ENCODE results near the gene WDR27.

The WDR27 gene

GRCh38 chr6:169568314-169569087 is 133.3 kb downstream of the WDR27 start:
- Histone ChIP-seq H3K27me3 (ENCODE audit: control insufficient read depth, insufficient read depth, low read length) (no peaks in the 10 kb centered on the region), H3K4me1 (ENCODE audit: control insufficient read depth, low read depth, low read length) (no peaks in the 10 kb centered on the region), H3K36me3 (ENCODE audit: control insufficient read depth, low read depth, low read length) (no peaks in the 10 kb centered on the region), H3K4me3 (ENCODE audit: low read length) (no peak overlapping the region), H3K27ac (ENCODE audit: low read length) (no peak overlapping the region), H3K9ac (ENCODE audit: low read length) (no peak overlapping the region), H3K9me3 (ENCODE audit: control insufficient read depth, low read depth, low read length) (no peaks in the 10 kb centered on the region)

GRCh38 chr6:169567819-169568218 is 134.0 kb downstream of the WDR27 start:
- H3K36me3 ChIP-seq (ENCODE audit: control insufficient read depth, low read depth, low read length), result no peaks in the 10 kb centered on the region
- H3K9me3 ChIP-seq (ENCODE audit: control insufficient read depth, low read depth, low read length), result no peaks in the 10 kb centered on the region
- H3K27me3 ChIP-seq (ENCODE audit: control insufficient read depth, insufficient read depth, low read length), result no peaks in the 10 kb centered on the region
- H3K27ac ChIP-seq (ENCODE audit: low read length), result no peak overlapping the region
- no peak overlapping the region for H3K9ac ChIP-seq (ENCODE audit: low read length)
- no peaks in the 10 kb centered on the region for H3K4me1 ChIP-seq (ENCODE audit: control insufficient read depth, low read depth, low read length)
- no peak overlapping the region for H3K4me3 ChIP-seq (ENCODE audit: low read length)

- no peak overlapping the region for H3K27ac ChIP-seq (ENCODE audit: low read length)
- H3K36me3 ChIP-seq (ENCODE audit: control insufficient read depth, low read depth, low read length), result no peaks in the 10 kb centered on the region
- H3K4me1 ChIP-seq (ENCODE audit: control insufficient read depth, low read depth, low read length), result no peaks in the 10 kb centered on the region
- no peaks in the 10 kb centered on the region for H3K27me3 ChIP-seq (ENCODE audit: control insufficient read depth, insufficient read depth, low read length)
- H3K4me3 ChIP-seq (ENCODE audit: low read length), result no peak overlapping the region
- H3K9ac ChIP-seq (ENCODE audit: low read length), result no peak overlapping the region
- no peaks in the 10 kb centered on the region for H3K9me3 ChIP-seq (ENCODE audit: control insufficient read depth, low read depth, low read length)
Observed at GRCh38 chr6:169566961-169567750, 134.7 kb downstream of the WDR27 start.

GRCh38 chr6:169566319-169566718 is 135.5 kb downstream of the WDR27 start:
- H3K9ac ChIP-seq (ENCODE audit: low read length), result no peak overlapping the region
- H3K36me3 ChIP-seq (ENCODE audit: control insufficient read depth, low read depth, low read length), result no peaks in the 10 kb centered on the region
- H3K4me1 ChIP-seq (ENCODE audit: control insufficient read depth, low read depth, low read length), result no peaks in the 10 kb centered on the region
- H3K4me3 ChIP-seq (ENCODE audit: low read length), result no peak overlapping the region
- H3K27ac ChIP-seq (ENCODE audit: low read length), result no peak overlapping the region
- H3K27me3 ChIP-seq (ENCODE audit: control insufficient read depth, insufficient read depth, low read length), result no peaks in the 10 kb centered on the region
- no peaks in the 10 kb centered on the region for H3K9me3 ChIP-seq (ENCODE audit: control insufficient read depth, low read depth, low read length)

GRCh38 chr6:169564453-169565240 is 137.2 kb downstream of the WDR27 start:
- Histone ChIP-seq H3K9ac (ENCODE audit: low read length) (no peak overlapping the region), H3K4me3 (ENCODE audit: low read length) (no peak overlapping the region), H3K27ac (ENCODE audit: low read length) (no peak overlapping the region), H3K27me3 (ENCODE audit: control insufficient read depth, insufficient read depth, low read length) (no peaks in the 10 kb centered on the region), H3K4me1 (ENCODE audit: control insufficient read depth, low read depth, low read length) (no peaks in the 10 kb centered on the region), H3K36me3 (ENCODE audit: control insufficient read depth, low read depth, low read length) (no peaks in the 10 kb centered on the region), H3K9me3 (ENCODE audit: control insufficient read depth, low read depth, low read length) (no peaks in the 10 kb centered on the region)

GRCh38 chr6:169561665-169562064 is 140.2 kb downstream of the WDR27 start:
- H3K36me3 ChIP-seq (ENCODE audit: control insufficient read depth, low read depth, low read length), result peaks cover 5% of the 10 kb centered on the region
- H3K9me3 ChIP-seq (ENCODE audit: control insufficient read depth, low read depth, low read length), result no peaks in the 10 kb centered on the region
- no peaks in the 10 kb centered on the region for H3K27me3 ChIP-seq (ENCODE audit: control insufficient read depth, insufficient read depth, low read length)
- H3K4me3 ChIP-seq (ENCODE audit: low read length), result no peak overlapping the region
- no peak overlapping the region for H3K9ac ChIP-seq (ENCODE audit: low read length)
- peaks cover 3% of the 10 kb centered on the region for H3K4me1 ChIP-seq (ENCODE audit: control insufficient read depth, low read depth, low read length)
- no peak overlapping the region for H3K27ac ChIP-seq (ENCODE audit: low read length)

GRCh38 chr6:169559592-169559991 is 142.2 kb downstream of the WDR27 start:
- Histone ChIP-seq H3K27me3 (ENCODE audit: control insufficient read depth, insufficient read depth, low read length) (no peaks in the 10 kb centered on the region), H3K9me3 (ENCODE audit: control insufficient read depth, low read depth, low read length) (no peaks in the 10 kb centered on the region), H3K4me1 (ENCODE audit: control insufficient read depth, low read depth, low read length) (peaks cover 3% of the 10 kb centered on the region), H3K27ac (ENCODE audit: low read length) (no peak overlapping the region), H3K4me3 (ENCODE audit: low read length) (no peak overlapping the region), H3K36me3 (ENCODE audit: control insufficient read depth, low read depth, low read length) (peaks cover 5% of the 10 kb centered on the region), H3K9ac (ENCODE audit: low read length) (no peak overlapping the region)

- Histone ChIP-seq H3K4me1 (ENCODE audit: control insufficient read depth, low read depth, low read length) (peaks cover 3% of the 10 kb centered on the region), H3K27me3 (ENCODE audit: control insufficient read depth, insufficient read depth, low read length) (no peaks in the 10 kb centered on the region), H3K4me3 (ENCODE audit: low read length) (no peak overlapping the region), H3K36me3 (ENCODE audit: control insufficient read depth, low read depth, low read length) (peaks cover 5% of the 10 kb centered on the region), H3K9ac (ENCODE audit: low read length) (no peak overlapping the region), H3K9me3 (ENCODE audit: control insufficient read depth, low read depth, low read length) (no peaks in the 10 kb centered on the region), H3K27ac (ENCODE audit: low read length) (no peak overlapping the region)
Observed at GRCh38 chr6:169558774-169559441, 142.9 kb downstream of the WDR27 start.

GRCh38 chr6:169558378-169558773 is 143.5 kb downstream of the WDR27 start:
- H3K9me3 ChIP-seq (ENCODE audit: control insufficient read depth, low read depth, low read length), result no peaks in the 10 kb centered on the region
- H3K27ac ChIP-seq (ENCODE audit: low read length), result no peak overlapping the region
- no peaks in the 10 kb centered on the region for H3K27me3 ChIP-seq (ENCODE audit: control insufficient read depth, insufficient read depth, low read length)
- peaks cover 3% of the 10 kb centered on the region for H3K4me1 ChIP-seq (ENCODE audit: control insufficient read depth, low read depth, low read length)
- no peak overlapping the region for H3K4me3 ChIP-seq (ENCODE audit: low read length)
- H3K36me3 ChIP-seq (ENCODE audit: control insufficient read depth, low read depth, low read length), result peaks cover 5% of the 10 kb centered on the region
- no peak overlapping the region for H3K9ac ChIP-seq (ENCODE audit: low read length)

- Histone ChIP-seq H3K9ac (ENCODE audit: low read length) (no peak overlapping the region), H3K27ac (ENCODE audit: low read length) (no peak overlapping the region), H3K27me3 (ENCODE audit: control insufficient read depth, insufficient read depth, low read length) (no peaks in the 10 kb centered on the region), H3K4me3 (ENCODE audit: low read length) (no peak overlapping the region), H3K36me3 (ENCODE audit: control insufficient read depth, low read depth, low read length) (peaks cover 5% of the 10 kb centered on the region), H3K9me3 (ENCODE audit: control insufficient read depth, low read depth, low read length) (no peaks in the 10 kb centered on the region), H3K4me1 (ENCODE audit: control insufficient read depth, low read depth, low read length) (peaks cover 3% of the 10 kb centered on the region)
Observed at GRCh38 chr6:169557887-169558286, 143.9 kb downstream of the WDR27 start.
